Measurements from ENCODE around the gene ASB9.

GRCh38 chrX:15216280-15216679 lies 53.6 kb downstream of the ASB9 start:
- no peak for TF ChIP-seq CTCF (IDR thresholded peaks at IDR 0.05; ENCODE audit: low read length)
- no peak for TF ChIP-seq EZH2 (optimal IDR thresholded peaks at IDR 0.05; ENCODE audit: low read depth, low read length)
- no peak for TF ChIP-seq EZH2phosphoT487 (IDR thresholded peaks at IDR 0.05; ENCODE audit: low read length)

Measured in MM.1S (cell line).